ENCODE data around the gene PTPRT. TPM values are rescaled to one million over a fixed set of nuclear protein-coding genes. Genes with fewer than 3 reads are reported as not detected.

Gene PTPRT
- total and polyA plus RNA-seq, 2 of the 13 experiments (the other 11 are each of a cell fraction or from before 2014, with no cell fraction given): under 0.01 to 0.09 TPM

- ChIA-PET CTCF (ENCODE audit: low intra/inter-chr PET ratio, low total read pairs) (no interaction called here), POLR2A (no interaction called here)
- in situ Hi-C loops (cut with HindIII; ENCODE audit: extremely low pct_ligation_motif_present, low pct_unique_long_range_greater_than_20kb): no loop called here
- Histone ChIP-seq H3K4me2 (ENCODE audit: low read depth, low read length) (no peak overlapping the region), H4K20me1 (ENCODE audit: insufficient read depth, low read length) (no peaks in the 10 kb centered on the region), H3K36me3 (replicated peaks in 1 of 2; ENCODE audit: control insufficient read depth in 1 of 2, insufficient read depth in 2 of 2, low read length in 2 of 2) (no peaks in the 10 kb centered on the region), H2AFZ (ENCODE audit: low read length) (no peak overlapping the region), H3K4me3 (replicated peaks in 1 of 3; ENCODE audit: insufficient read depth in 1 of 3, low read depth in 2 of 3, low read length in 3 of 3) (no peak overlapping the region), H3K4me1 (ENCODE audit: insufficient read depth, low read length) (no peaks in the 10 kb centered on the region), H3K27me3 (ENCODE audit: control insufficient read depth in 1 of 2, insufficient read depth in 2 of 2, low read length in 2 of 2) (peaks cover 0 to 6% of the 10 kb centered on the region in 2 experiments; a peak in 1 of 5 replicates), H3K9me3 (ENCODE audit: low read length) (peaks cover 14% of the 10 kb centered on the region), H3K79me2 (ENCODE audit: insufficient read depth, low read length) (no peaks in the 10 kb centered on the region), H3K9ac (ENCODE audit: insufficient read depth, low read depth, low read length) (no peak overlapping the region), H3K27ac (ENCODE audit: extremely low read length, insufficient read depth, low read length) (no peak overlapping the region)
- DNase-seq (ENCODE audit: low spot score): no peak
- no peak for ATAC-seq
- no peak for TF ChIP-seq ZNF607 (CRISPR knock-in tag; IDR thresholded peaks at IDR 0.05; ENCODE audit: borderline replicate concordance)
- peak; percentile 58; the same call in 1 of the 2 replicates for TF ChIP-seq ATF7 (IDR thresholded peaks at IDR 0.05)
- TF ChIP-seq ATF7 (CRISPR knock-in tag; IDR thresholded peaks at IDR 0.05): no peak
- BruUV-seq (replicated peaks): no TSS peak
- FAIRE-seq: no peak
- intact Hi-C loops (cut with micrococcal nuclease; ENCODE audit: unreplicated experiment): no loop called here
- WGBS (ENCODE audit: low lambda C conversion rate): 16% methylated on average over 2 of the region's 2 CpGs
Observed at GRCh38 chr20:43176726-43177125, 13.0 kb downstream of the PTPRT start.

GRCh38 chr20:43171930-43172329 lies 17.8 kb downstream of the PTPRT start:
- FAIRE-seq (no peak), DNase-seq (ENCODE audit: low spot score) (no peak), ATAC-seq (no peak)
- in situ Hi-C loops (cut with HindIII; ENCODE audit: extremely low pct_ligation_motif_present, low pct_unique_long_range_greater_than_20kb) (no loop called here), intact Hi-C loops (cut with micrococcal nuclease; ENCODE audit: unreplicated experiment) (no loop called here)
- no TSS peak for BruUV-seq (replicated peaks)
- Histone ChIP-seq H3K79me2 (ENCODE audit: insufficient read depth, low read length) (no peaks in the 10 kb centered on the region), H4K20me1 (ENCODE audit: insufficient read depth, low read length) (no peaks in the 10 kb centered on the region), H3K9ac (ENCODE audit: insufficient read depth, low read depth, low read length) (no peak overlapping the region), H3K36me3 (replicated peaks in 1 of 2; ENCODE audit: control insufficient read depth in 1 of 2, insufficient read depth in 2 of 2, low read length in 2 of 2) (no peaks in the 10 kb centered on the region), H3K4me2 (ENCODE audit: low read depth, low read length) (no peak overlapping the region), H2AFZ (ENCODE audit: low read length) (no peak overlapping the region), H3K4me3 (replicated peaks in 1 of 3; ENCODE audit: insufficient read depth in 1 of 3, low read depth in 2 of 3, low read length in 3 of 3) (no peak overlapping the region), H3K9me3 (ENCODE audit: low read length) (peaks cover 8% of the 10 kb centered on the region), H3K4me1 (ENCODE audit: insufficient read depth, low read length) (no peaks in the 10 kb centered on the region), H3K27me3 (ENCODE audit: control insufficient read depth in 1 of 2, insufficient read depth in 2 of 2, low read length in 2 of 2) (no peaks in the 10 kb centered on the region), H3K27ac (ENCODE audit: extremely low read length, insufficient read depth, low read length) (no peak overlapping the region)
- ChIA-PET POLR2A (no interaction called here), CTCF (ENCODE audit: low intra/inter-chr PET ratio, low total read pairs) (no interaction called here)
- WGBS (ENCODE audit: low lambda C conversion rate): 2% methylated on average over 5 of the region's 5 CpGs
- TF ChIP-seq BHLHE40 (IDR thresholded peaks at IDR 0.05; ENCODE audit: low read length): no peak
